Measurements from ENCODE around the gene UAP1.
"Not testable (repeated sequence)": the region's sequence is repeated elsewhere in the genome, so short reads cannot be mapped to it uniquely, and the experiment has no call there.

Gene UAP1

DNA sequence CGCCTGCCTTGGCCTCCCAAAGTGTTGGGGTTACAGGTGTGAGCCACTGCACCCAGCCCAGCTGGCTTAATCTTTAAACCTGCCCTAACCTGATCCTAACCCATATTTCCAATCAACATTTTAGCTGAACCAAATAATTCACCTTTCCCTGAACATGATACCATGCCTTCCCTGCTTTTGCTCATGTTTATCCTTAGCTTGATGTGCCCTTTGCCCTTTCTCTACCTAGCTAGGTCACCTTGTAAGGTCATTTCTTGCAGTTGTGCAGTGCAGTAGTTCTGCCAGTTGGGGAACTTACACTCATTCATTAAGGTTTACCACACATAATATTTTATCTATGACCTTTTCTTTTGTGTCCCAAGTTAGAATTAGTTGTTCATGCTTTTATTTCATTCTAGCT lies 5.3 kb downstream of the UAP1 start:
- DNase-seq, result no peak

DNA sequence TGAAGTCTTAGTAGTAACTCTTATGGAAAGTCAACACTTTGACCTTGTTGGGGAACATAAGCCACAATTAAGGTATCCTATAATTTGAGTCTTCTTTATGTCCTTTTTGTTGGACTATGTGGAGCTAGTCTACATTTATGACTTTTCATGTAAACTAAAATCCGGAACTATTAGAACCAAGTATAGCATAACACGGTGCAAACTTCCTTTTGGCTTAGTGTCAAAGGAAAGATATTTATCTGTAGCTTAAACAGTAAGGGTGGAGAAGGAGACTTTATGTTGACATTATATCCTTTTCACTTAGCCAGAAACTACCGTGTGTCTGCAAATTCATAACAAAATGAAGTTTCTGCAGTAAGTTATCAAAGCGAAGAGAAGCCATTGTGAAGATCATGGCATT lies 7.3 kb downstream of the UAP1 start:
- no peak for DNase-seq

DNA sequence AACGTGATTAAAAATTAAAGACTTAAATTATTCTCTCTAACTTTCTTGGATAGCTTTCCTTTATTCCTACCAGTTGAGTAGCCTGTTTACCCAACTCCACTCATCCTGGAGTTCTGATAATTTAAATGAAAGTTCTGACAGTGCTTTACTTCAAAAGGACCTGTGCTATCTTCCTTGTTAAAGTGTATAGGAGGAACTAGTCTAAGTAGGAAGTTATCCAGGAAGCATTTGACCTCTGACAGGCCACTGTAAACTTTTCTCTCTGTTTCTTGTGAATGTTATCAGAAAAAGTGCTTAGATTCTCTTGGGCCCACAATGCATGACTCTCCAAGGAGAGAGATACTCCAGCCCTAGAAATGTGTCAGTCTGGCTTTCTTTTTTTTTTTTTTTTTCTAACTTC lies 9.2 kb downstream of the UAP1 start:
- DNase-seq, result no peak

DNA sequence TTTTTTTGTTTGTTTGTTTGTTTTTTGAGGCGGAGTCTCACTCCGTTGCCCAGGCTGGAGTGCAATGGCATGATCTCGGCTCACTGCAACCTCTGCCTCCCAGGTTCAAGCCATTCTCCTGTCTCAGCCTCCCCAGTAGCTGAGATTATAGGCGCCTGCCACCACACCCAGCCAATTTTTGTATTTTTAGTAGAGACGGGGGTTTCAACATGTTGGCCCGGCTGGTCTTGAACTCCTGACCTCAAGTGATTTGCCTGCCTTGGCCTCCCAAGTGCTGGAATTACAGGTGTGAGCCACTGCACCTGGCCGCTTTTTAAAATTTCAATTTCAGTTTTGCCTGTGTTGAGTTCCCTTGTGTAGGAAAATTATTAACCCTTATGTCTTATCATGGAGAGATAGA lies 9.6 kb downstream of the UAP1 start:
- not testable (repeated sequence) for DNase-seq

DNA sequence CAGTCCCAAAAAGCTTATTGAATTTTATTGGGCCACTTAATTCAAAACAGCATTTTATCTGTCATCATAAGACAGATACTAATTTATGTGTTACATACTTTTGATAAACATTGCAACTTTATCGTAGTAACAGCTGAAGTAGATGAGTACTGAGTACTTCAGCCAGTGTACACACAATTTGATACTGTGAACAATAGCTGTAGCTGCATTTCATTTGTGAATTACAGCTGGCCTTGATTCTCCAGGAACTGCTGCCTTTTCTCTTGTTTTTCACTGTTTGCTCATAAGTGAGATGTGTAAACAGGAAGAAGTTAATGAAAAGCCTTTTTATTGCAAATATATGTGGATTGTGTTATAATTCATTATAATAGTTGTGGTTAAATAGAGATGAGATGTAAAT lies 10.2 kb downstream of the UAP1 start:
- DNase-seq, result no peak

DNA sequence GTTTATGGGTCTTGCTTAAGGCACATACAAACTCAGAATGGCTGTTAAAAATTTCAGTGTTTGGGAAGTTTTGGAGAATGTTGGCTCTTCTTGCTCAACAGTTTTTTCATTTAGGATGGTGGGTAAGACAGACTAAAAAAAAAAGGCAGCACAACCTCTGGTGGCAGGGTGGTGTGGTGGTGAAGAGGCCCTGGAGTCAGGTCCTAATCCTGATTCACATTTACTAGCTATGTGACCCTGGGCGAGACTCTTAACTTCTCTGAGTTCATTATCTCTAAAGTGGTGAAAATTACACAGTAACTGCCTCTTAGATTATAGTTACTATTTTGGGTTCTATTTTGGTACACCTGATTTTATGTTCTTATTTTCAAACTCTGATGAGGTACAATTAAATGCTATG lies 11.6 kb downstream of the UAP1 start:
- DNase-seq, result no peak

DNA sequence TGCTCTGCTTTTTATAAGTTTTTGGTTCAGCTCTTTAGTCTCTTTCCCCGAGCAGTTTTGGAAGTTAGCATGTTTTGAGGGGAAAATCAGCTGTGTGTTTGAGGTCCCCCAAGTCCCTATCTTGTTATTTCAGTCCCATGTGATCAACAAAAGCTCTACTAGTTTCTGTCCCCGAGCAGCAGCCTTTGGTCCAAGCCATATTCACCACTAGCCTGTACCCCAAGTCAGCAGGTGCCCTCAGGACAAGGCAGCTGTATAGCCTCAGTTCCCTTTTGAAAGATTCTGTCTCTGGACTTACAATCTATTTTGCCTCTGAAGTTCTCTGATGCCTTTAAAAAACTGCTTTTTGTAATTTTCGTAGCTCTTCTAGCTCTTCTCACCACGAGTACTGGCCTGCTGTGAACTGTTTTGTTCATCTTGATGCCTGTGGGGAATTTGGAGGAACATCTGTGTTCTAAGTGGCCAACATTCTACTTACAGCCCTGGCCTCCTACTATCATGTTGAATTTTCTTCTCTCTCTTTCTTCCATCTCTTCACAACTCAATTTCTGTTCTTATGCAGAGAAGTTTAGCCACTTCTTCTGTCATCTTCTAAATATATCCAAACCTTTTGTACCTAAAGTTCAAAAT lies 16.7 kb downstream of the UAP1 start:
- no peak for DNase-seq

DNA sequence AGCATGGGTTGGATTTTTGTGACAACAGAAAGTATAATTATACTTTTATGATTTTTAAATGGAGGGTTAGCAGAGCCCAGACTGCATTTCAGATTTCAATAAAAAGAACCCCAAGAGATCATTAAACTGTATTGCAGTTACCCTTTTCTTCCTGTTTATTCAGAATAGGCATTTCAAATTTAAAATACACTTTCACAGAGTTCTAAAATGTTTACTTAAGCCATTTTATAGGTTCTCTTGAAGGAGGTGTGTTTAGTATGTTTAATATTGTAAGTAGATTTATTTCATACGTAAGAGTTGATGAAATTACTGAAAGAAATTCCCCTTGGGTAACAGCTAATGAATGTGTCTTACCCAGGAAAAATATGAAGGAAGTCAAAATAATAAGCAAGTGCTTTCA lies 17.4 kb downstream of the UAP1 start:
- DNase-seq, result no peak

DNA sequence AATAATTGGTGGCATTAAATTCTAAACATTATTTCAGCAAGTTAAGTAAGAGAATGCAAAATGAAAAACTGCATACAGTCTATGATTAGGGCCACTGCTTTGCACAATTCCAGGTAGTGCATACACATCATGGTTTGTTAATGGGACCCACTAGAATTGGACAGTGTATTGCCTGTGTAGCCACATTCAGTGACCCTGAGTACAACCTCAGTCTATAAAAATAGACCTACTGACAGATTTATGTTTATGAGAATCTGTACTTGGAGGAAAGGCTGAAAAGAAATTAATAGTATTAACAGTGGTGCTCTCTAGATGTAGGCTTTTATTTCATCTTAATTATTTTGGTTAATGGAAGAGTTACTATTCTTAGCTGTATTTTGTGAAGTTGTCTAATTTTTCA lies 18.8 kb downstream of the UAP1 start:
- DNase-seq, result no peak

DNA sequence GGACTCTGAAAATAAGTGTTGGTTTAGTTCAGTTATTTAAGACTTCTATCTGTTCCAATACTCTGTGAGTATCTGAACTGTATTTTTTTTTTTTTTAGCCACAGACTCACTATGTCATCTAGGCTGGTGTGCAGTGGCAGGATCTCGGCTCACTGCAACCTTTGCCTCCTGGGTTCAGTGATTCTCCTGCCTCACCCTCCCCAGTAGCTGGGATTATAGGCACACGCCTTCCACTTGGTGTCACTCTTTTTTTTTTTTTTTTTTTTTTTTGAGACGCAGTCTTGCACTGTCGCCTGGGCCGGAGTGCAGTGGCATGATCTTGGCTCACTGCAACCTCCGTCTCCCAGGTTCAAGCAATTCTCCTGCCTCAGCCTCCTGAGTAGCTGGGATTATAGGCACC lies 21.4 kb downstream of the UAP1 start:
- DNase-seq, result not testable (repeated sequence)

DNA sequence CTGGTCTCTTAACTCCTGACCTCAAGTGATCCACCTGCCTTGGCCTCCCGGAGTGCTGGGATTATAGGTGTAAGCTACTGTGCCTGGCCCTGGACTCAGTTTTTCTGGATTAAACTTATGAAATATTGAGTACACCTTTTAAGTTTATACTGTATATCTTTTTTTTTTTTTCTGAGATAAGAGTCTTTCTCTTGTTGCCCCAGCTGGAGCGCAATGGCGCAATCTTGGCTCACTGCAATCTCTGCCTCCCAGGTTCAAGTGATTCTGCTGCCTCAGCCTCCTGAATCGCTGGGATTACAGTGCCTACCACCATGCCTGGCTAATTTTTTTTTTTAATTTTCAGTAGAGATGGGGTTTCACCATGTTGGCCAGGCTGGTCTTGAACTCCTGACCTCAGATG lies 23.6 kb downstream of the UAP1 start:
- DNase-seq, result not testable (repeated sequence)

DNA sequence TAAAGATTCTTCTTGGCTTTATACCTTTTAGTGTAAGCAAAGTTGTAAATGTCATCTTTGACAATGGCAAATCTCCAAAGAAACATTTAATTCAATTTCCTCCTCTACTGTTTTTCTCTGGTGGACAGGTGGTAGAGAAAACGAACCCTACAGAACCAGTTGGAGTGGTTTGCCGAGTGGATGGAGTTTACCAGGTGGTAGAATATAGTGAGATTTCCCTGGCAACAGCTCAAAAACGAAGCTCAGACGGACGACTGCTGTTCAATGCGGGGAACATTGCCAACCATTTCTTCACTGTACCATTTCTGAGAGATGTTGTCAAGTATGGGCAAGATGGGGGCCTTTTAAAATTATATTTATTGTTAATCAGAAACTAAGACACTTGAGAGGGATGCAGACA lies 25.8 kb downstream of the UAP1 start:
- peak; percentile 34 for DNase-seq

DNA sequence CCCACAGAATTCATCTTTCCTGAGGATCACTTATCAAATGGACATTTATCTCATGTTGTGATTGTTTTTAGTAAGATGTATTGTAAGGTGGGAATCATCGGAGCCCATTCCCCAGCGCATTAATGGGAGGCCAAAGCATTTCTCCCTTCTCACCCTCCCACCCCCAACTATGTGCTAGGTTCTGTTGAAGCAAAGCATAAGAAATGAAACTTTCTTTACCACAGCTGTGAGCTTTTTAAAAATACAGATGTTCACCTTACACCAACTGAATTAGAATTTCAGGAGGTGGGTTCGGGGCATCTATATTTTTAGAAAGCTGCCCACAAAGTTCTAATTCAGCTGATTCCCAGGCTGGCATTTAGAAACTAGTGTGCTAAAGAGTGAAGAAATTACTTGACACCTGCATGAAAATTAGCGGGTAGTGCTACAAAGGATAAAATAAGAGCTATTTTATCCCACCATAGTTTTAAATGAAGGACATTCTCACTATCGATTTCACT lies 26.3 kb downstream of the UAP1 start:
- no peak for DNase-seq

DNA sequence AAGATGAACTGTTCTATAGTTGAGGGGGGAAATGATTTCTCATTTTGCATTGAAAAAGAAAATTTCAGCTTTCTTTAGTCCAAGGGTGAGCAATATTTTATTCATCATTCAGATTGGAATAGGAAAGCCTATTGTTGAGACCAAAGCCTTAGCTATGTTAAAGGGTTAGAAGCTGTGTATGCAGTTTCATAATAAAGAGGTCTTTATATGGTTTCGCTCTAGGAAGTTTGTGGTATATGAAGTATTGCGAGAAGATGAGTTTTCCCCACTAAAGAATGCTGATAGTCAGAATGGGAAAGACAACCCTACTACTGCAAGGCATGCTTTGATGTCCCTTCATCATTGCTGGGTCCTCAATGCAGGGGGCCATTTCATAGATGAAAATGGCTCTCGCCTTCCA lies 28.6 kb downstream of the UAP1 start:
- no peak for DNase-seq

DNA sequence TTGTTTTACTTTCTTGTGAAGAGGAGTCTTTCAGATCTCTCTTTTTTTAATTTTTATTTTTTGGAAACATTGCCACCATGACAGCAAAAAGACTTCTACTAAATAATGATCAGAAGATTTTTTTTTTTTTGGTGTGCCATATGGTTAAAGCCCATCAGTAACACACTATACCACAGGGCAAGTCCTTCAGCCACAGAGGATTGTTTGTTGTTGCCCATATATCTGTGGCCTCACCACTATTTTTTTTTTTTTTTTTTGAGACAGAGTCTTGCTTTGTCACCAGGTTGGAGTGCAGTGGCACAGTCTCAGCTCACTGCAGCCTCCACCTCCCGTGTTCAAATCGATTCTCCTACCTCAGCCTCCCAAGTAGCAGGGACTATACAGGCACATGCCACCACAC lies 29.2 kb downstream of the UAP1 start:
- DNase-seq, result no peak

DNA sequence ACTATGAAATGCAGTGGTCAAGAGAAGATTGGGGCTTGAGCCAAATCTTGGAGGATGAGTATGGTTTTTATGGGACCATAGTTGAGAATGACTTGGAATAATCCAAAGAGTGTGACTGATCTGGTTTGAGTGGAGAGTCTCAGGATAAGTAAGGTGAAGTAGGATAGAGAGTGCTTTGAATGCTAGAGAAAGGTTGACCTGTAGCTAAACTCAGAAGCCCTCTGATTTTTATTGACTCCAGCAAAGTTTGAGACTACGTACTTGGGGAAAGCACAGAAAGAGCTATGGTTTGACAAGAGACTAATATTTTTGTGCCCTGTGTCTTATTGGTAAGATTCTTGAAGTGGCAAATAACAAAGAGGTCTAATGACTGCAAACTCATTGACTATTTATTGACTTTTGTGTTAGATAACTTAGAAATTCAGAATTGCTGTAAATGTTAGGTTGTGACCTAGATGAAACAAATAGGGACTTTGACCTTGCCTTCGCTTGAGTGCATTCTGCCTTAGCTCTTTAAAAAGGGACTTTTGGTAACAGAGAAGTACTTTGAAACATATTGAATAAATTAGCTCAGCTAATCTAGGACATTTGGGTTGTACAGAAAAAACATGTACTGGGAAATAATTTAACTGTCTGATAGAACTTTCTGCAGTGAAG lies 35.1 kb downstream of the UAP1 start:
- DNase-seq, result no peak

DNA sequence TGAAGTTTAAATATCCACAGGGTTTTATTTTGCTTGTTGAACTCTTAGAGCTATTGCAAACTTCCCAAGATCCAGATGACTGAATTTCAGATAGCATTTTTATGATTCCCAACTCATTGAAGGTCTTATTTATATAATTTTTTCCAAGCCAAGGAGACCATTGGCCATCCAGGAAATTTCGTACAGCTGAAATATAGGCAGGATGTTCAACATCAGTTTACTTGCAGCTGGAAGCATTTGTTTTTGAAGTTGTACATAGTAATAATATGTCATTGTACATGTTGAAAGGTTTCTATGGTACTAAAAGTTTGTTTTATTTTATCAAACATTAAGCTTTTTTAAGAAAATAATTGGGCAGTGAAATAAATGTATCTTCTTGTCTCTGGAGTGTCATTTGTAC lies 37.9 kb downstream of the UAP1 start:
- DNase-seq, result no peak

DNA sequence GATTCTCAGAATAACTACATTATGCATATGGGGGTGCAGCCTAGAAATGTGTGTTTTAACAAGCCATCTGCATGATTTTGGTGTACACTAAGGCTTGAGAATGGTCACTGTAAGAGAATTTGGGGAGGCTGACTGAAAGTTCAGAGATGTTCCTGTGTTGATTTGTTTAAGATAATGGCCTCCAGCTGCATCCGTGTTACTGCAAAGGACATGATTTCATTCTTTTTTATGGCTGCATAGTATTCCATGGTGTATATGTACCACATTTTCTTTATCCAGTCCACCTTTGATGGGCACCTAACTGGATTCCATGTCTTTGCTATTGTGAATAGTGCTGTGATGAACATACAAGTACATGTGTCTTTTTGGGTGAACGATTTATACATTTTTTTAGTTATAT lies 41.6 kb downstream of the UAP1 start:
- not testable (repeated sequence) for DNase-seq

DNA sequence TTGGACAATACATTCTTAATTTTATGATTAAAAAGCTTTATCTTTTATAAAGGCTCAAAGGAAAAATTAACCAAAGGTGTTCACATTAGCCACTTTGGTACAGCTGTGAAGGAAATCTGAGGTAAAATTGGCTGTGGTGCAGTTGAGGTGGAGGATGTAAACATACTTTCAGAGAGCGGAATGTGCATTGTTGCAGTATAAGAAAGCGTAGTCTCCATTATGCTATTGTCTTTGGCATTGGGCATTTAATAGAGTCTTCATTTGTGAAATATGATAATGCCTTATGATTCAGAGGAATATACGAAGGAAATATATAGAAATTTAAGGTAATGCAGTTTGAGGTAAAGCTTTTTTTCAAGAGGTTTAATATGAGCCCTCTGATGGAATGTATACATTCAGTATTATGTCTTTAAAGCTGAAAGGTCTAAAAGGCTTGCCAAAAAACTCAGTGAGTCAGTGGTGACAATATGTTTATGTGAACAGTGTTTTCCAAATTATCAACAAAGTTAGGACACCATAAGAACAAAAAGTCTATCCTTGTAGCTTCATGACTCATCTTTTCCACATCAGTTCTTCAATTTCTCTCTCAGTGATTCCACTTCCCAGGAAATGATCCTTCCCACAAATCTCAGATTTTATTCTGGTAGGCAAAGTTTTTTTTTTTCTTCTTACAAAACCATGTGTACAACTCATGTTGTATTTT lies 43.9 kb downstream of the UAP1 start:
- no peak for DNase-seq

DNA sequence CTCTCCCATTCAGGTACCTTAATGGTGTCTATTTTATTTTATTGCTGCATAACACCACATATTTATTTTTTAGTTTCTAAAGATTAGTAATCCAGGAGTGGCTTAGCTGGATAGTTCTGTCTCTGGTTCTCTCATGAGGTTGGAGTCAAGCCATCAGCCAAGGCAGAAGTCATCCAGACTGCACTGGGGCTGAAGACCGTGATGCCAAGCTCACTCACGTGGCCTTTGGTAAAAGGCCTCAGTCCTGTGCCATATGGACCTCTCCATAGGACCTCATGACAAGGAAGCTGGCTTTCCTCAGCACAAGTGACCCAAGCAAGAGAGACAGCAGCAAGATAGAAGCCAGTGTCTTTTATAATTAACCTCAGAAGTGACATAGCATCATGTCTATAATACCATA lies 47.8 kb downstream of the UAP1 start:
- DNase-seq, result no peak

DNA sequence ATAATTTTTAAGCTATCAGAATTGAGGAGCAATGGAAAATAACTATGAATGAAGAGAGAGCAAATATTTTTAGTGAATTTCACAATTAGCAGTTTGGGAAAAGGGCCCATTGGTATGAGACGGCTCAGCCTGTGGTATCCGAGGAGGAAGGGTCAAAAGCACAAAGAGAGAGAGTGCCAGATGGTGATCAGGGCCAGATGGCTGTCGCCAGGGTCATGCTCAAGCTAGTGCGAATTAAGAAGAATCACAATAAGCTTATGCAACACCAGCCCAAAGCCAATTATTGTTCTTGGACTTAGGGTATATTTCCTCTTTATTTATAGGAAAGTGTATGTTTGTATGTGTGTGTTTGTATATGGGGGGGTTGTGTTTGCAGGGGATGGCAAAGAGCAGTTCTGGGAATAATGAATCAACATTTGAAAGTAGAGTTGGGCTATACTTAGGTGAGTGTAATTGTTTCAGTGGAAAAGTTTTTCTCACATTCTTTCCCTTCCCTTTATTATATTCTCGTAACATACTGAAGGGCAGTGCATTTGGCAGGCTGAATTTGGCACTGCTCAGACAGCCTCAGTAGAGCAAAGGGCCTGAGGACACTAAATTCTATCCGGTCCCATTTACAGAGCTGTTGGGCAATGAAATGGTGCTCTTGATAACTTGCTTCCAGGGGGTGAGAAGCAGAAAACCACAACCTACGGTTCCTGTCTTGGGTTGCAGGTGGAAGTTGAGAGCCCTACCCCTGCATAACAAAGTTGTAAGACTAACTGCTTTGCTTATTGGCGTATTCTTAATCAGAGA lies 51.3 kb downstream of the UAP1 start:
- peak; percentile 7 for DNase-seq

DNA sequence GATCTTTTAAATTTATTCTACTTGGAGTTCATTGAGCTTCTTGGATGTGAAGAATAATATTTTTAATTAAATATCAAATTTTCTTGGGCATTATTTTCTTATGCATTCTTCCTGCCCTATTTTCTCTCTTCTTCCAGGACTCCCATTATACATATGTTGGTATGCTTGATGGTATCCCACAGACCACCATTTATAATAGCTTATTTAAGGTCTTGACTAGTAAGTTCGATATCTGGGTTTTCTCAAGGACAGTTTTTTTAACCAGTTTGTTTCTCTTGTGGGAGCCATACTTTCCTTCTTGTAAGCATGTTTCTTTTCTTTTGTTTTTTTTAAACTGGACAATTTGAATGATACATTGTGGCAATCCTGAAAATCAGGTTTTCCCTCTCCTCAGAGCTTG lies 55.3 kb downstream of the UAP1 start:
- no peak for DNase-seq

DNA sequence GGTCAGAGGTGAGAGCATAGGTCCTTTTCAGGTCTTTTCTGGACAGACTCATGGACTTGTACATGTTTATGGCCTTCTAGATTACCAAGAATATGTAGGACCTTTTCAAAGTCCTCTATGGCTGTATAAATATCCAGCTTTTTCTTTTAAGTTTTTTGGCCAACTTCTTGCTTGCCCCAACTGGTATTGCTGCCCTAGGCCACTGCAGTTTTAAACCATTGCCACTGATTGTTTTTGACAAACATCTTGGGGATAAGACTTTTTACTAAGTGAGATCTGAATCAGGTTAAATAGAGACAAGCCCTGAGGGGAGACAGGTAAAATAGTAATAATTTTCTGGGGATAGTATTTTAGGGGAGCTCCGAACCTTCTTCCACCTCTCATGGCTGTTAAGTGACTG lies 56.0 kb downstream of the UAP1 start:
- no peak for DNase-seq

DNA sequence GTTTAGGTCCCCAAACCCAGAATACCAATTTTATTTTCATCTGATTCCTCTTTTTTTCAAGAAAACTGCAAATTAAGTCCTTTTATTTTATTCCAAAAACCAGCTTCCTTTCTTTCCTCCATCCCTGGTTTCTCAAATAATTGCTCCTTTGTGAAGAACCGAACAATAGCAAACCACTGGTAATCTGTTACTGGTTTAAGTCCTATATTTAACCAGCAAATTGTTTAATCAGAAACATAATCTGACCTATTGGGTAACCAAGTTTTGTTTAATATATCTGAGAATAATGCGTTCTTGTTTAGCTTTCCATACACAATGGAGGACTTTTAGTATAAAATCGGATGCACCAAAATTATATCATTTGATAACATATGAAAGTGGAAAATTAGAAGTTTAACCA lies 57.6 kb downstream of the UAP1 start:
- no peak for DNase-seq

Measured in NCI-H1694 treated with DMSO at 0.1 percent for 48 hours (cell line).